ENCODE measurements around the gene RAPGEF1. TPM values are rescaled to one million over a fixed set of nuclear protein-coding genes. Genes with fewer than 3 reads are reported as not detected.
A peak's percentile ranks its signal among the peaks of the same experiment; 100 is the strongest.

The RAPGEF1 gene
- total RNA-seq, 1 experiment from 2014 or later = 25.2 TPM

DNA sequence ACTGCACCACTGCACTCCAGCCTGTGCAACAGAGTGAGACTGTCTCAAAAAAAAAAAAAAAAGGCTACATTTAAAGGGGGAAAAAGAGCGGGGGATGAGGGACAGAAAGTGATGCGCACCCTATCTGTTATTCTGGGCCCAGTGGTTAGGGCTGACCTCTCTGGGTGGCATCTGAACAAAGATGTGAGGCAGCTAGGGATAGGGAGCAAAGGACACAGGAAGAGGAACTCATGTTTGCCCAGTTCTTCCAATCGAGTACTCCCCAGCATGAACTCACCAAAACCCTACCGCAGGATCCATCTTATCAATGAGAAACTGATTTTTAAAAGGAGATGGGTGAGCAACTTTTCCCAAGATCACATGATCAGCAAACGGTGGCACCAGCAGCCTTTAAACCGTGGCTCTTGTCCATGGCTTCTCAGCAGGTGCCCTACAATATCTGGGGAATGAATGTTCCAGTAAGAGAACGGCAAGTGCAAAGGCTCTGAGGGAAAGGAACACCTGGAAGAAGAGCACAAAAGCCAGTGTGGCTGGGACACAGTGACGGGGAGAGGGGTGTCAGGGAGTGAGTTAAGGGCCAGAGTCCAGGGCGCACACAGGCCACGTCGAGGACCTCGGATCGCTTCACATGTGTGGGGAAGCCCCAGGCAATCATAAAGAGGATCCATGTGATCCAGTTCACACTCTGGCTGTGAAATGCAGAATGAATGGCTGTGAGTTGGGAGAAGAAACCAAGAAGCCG lies 22.0 kb downstream of the RAPGEF1 start:
- DNase-seq = no peak
- Histone ChIP-seq H3K27me3 (ENCODE audit: low read length) (no peaks in the 10 kb centered on the region), H3K9me3 (ENCODE audit: low read length) (no peaks in the 10 kb centered on the region), H2AFZ (ENCODE audit: low read length) (no peak overlapping the region), H3K4me3 (ENCODE audit: low read length) (no peak overlapping the region), H3K27ac (ENCODE audit: low read length) (no peak overlapping the region), H3K4me2 (ENCODE audit: low read length) (no peak overlapping the region), H3K9me2 (replicated peaks; ENCODE audit: low read length) (no peaks in the 10 kb centered on the region), H3F3A (ENCODE audit: low read length, unreplicated experiment) (no peaks in the 10 kb centered on the region), H4K20me1 (ENCODE audit: low read length) (no peaks in the 10 kb centered on the region), H3K9ac (ENCODE audit: low read length) (no peak overlapping the region), H3K79me2 (ENCODE audit: low read length) (peaks cover 14% of the 10 kb centered on the region), H3K36me3 (ENCODE audit: low read depth, low read length) (no peaks in the 10 kb centered on the region), H3K4me1 (ENCODE audit: insufficient read depth, low read length) (peaks cover 14% of the 10 kb centered on the region)
- CTCF ChIA-PET = no interaction called here
- ATAC-seq = no peak
- POLR2A ChIA-PET (ENCODE audit: unreplicated experiment) = no interaction called here
- TF ChIP-seq EZH2 (IDR thresholded peaks at IDR 0.05; ENCODE audit: low read length, unreplicated experiment) (no peak), EZH2phosphoT487 (IDR thresholded peaks at IDR 0.05; ENCODE audit: borderline replicate concordance, low read length) (no peak)
- TF ChIP-seq, protein P1, sequence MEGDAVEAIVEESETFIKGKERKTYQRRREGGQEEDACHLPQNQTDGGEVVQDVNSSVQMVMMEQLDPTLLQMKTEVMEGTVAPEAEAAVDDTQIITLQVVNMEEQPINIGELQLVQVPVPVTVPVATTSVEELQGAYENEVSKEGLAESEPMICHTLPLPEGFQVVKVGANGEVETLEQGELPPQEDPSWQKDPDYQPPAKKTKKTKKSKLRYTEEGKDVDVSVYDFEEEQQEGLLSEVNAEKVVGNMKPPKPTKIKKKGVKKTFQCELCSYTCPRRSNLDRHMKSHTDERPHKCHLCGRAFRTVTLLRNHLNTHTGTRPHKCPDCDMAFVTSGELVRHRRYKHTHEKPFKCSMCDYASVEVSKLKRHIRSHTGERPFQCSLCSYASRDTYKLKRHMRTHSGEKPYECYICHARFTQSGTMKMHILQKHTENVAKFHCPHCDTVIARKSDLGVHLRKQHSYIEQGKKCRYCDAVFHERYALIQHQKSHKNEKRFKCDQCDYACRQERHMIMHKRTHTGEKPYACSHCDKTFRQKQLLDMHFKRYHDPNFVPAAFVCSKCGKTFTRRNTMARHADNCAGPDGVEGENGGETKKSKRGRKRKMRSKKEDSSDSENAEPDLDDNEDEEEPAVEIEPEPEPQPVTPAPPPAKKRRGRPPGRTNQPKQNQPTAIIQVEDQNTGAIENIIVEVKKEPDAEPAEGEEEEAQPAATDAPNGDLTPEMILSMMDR (conservative IDR thresholded peaks at IDR 0.05; ENCODE audit: low read depth, low read length) = no peak
- intact Hi-C loops (cut with micrococcal nuclease) = no loop called here
- BruUV-seq (replicated peaks) = no TSS peak

DNA sequence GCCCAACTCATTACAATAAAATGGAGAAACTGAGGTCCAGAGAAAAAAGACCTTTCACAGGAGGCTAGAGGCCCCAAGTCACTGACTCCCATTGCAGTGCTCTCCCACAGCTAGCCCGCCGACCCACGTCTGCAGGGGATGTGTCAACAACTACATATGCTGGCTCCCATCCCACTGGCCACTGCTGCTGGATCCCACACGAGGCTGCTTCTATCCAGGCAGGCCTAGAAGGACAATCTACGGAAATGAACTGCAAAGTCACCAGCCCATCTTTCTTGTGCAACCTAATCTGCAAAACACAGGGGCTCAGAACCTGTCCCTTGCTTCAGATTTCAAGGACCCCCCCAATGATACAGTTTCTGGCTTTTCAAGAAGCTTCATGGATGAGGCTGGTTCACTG lies 24.0 kb downstream of the RAPGEF1 start:
- Histone ChIP-seq H3K36me3 (ENCODE audit: low read depth, low read length) (no peaks in the 10 kb centered on the region), H2AFZ (ENCODE audit: low read length) (no peak overlapping the region), H3K9ac (ENCODE audit: low read length) (no peak overlapping the region), H3K4me2 (ENCODE audit: low read length) (no peak overlapping the region), H3K9me3 (ENCODE audit: low read length) (no peaks in the 10 kb centered on the region), H3K4me3 (ENCODE audit: low read length) (no peak overlapping the region), H3K9me2 (replicated peaks; ENCODE audit: low read length) (no peaks in the 10 kb centered on the region), H3K27ac (ENCODE audit: low read length) (no peak overlapping the region), H3K27me3 (ENCODE audit: low read length) (no peaks in the 10 kb centered on the region), H3F3A (ENCODE audit: low read length, unreplicated experiment) (no peaks in the 10 kb centered on the region), H4K20me1 (ENCODE audit: low read length) (no peaks in the 10 kb centered on the region), H3K4me1 (ENCODE audit: insufficient read depth, low read length) (peaks cover 14% of the 10 kb centered on the region), H3K79me2 (ENCODE audit: low read length) (peaks cover 20% of the 10 kb centered on the region)
- intact Hi-C loops (cut with micrococcal nuclease) = no loop called here
- no peak for ATAC-seq
- TF ChIP-seq EZH2 (IDR thresholded peaks at IDR 0.05; ENCODE audit: low read length, unreplicated experiment) = no peak
- TF ChIP-seq EZH2phosphoT487 (IDR thresholded peaks at IDR 0.05; ENCODE audit: borderline replicate concordance, low read length) = no peak
- TF ChIP-seq, protein P1 (conservative IDR thresholded peaks at IDR 0.05; ENCODE audit: low read depth, low read length) = no peak
- ChIA-PET POLR2A (ENCODE audit: unreplicated experiment) (no interaction called here), CTCF (no interaction called here)
- DNase-seq = no peak
- no TSS peak for BruUV-seq (replicated peaks)

DNA sequence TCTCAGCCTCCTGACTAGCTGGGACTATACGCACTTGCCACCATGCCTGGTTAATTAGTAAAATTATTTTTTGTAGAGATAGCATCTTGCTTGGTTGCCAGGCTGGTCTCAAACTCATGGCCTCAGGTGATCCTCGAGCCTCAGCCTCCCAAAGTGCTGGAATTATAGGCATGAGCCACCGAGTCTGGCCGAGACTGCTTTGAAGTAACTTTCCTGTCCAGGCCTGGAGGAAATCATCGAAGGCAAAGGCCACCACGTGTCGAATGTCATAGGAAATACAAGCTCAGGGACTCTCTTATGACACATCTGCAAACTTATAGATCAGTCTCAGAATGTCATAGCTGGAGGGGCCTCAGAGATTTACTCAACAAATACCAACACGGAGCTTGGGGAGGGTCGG lies 25.1 kb downstream of the RAPGEF1 start:
- peaks cover 25% of the 10 kb centered on the region for H3K79me2 ChIP-seq (ENCODE audit: low read length)
- H4K20me1 ChIP-seq (ENCODE audit: low read length) = no peaks in the 10 kb centered on the region
- peak overlapping the region; percentile 56; the same call in 1 of the 2 replicates for H3K9ac ChIP-seq (ENCODE audit: low read length)

More for the DNA sequence above, 25.1 kb downstream of the RAPGEF1 start:
- Histone ChIP-seq H3K27me3 (ENCODE audit: low read length) (no peaks in the 10 kb centered on the region), H3K9me3 (ENCODE audit: low read length) (no peaks in the 10 kb centered on the region), H3K4me2 (ENCODE audit: low read length) (peak overlapping the region; percentile 81; the same call in 1 of the 2 replicates), H3K27ac (ENCODE audit: low read length) (peak overlapping the region; percentile 84), H3K9me2 (replicated peaks; ENCODE audit: low read length) (no peaks in the 10 kb centered on the region), H3K4me1 (ENCODE audit: insufficient read depth, low read length) (peaks cover 14% of the 10 kb centered on the region), H2AFZ (ENCODE audit: low read length) (no peak overlapping the region), H3K4me3 (ENCODE audit: low read length) (no peak overlapping the region), H3K36me3 (ENCODE audit: low read depth, low read length) (no peaks in the 10 kb centered on the region), H3F3A (ENCODE audit: low read length, unreplicated experiment) (no peaks in the 10 kb centered on the region)
- no TSS peak for BruUV-seq (replicated peaks)
- ChIA-PET CTCF (interaction anchor here (0.8 kb wide), 1 partner anchor 36 kb away, joined by 6 read pairs; no protein-coding TSS in a partner anchor), POLR2A (ENCODE audit: unreplicated experiment) (no interaction called here)
- TF ChIP-seq EZH2phosphoT487 (IDR thresholded peaks at IDR 0.05; ENCODE audit: borderline replicate concordance, low read length) = no peak
- TF ChIP-seq, protein P1 (conservative IDR thresholded peaks at IDR 0.05; ENCODE audit: low read depth, low read length) = no peak
- no peak for TF ChIP-seq EZH2 (IDR thresholded peaks at IDR 0.05; ENCODE audit: low read length, unreplicated experiment)
- DNase-seq (no peak), ATAC-seq (no peak)
- intact Hi-C loops (cut with micrococcal nuclease) = no loop called here

Data from PC-3 (cell line).